ENCODE measurements around the gene CHEK1.
"Not testable (repeated sequence)": the region's sequence is repeated elsewhere in the genome, so short reads cannot be mapped to it uniquely, and the experiment has no call there.

Gene CHEK1

DNA sequence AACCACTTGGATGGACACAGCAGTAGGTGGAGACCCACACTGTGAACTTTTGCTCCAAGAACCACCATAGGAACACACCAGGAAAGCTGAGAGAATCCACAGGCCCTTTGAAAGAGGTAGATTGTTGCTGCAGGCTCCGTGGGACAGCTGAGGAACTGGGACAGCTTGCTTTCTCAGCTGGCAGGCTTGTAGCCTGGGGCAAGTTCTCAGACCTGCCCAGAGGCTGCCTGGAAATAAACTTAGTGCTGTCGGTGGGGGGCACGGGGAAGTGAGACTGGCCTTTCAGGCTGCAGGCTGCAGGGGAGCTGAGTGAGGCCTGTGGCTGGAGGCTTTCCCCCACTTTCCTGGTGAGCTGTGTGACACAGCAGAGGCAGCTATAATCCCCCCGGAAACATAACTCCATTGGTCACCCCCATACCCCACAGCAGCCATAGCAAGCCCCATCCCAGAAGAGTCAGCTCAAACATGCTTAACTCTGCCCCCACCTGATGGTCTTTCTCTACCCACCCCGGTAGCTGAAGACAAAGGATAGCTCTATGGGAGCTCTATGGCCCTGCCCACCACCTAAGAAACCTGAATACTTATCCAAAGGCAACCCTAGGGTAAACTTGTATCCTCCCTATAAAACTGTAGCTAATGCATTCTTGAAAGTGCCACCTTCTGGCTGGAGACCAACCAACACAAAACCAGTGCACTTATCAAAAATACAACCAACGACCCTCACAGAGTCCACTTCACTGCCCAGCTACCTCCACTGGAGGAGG lies 77.1 kb downstream of the CHEK1 start:
- DNase-seq: no peak

DNA sequence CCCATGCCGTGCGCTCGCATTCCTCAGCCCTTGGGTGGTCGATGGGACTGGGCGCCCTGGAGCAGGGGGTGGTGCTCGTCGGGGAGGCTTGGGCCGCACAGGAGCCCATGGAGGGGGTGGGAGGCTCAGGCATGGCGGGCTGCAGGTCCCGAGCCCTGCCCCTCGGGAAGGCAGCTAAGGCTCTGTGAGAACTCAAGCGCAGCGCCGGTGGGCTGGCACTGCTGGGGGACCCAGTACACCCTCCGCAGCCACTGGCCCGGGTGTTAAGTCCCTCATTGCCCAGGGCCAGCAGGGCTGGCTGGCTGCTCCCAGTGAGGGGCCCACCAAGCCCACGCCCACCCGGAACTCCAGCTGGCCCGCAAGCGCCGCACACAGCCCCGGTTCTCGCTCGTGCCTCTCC lies 79.7 kb downstream of the CHEK1 start:
- DNase-seq: not testable (repeated sequence)

DNA sequence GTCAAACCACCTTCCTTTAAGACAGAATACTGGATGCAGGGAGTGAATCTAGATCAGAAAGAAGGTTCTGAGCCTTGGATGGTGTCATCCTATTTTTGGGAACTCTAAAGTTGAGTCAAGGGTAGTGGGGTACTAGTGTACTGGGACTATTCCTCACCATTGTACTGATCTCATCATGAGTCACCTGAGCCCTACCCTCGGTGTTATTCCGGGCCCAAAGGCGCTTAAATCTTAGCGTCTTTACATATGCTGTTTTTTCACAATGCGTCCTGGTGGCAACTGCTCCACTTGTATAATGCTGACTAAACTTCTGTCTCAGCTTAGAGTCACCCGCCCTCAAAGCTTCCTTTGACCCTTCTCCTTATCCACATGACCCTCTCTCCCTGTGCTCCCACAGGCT lies 95.8 kb downstream of the CHEK1 start:
- DNase-seq: no peak

DNA sequence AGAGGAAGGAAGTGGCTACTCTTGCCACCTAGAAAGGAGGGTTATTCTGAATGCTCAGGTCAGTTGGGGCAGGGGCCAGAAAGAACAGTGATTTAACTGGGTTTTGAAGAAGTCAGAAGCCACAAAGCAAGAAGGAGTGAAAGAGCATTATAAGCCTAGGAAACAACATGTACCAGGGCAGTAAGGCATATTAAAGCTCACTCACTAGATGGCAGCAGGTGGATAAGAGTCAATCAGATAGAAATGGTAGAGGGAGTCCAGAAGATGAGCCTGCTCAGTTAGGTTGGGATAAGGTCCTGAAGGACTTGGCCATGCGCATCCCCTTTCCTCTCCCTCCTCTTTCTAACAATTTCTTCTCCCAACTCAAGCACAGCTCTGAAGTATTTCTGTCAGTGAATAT lies 99.2 kb downstream of the CHEK1 start:
- peak; percentile 8 to 31 for DNase-seq

Data from Kasumi-1 (cell line).